NCI-H226 (cell line): ENCODE measurements around the gene DHRS9.
"Not testable (repeated sequence)": the region's sequence is repeated elsewhere in the genome, so short reads cannot be mapped to it uniquely, and the experiment has no call there.

ENCODE experiments used
- DNase-seq: peaks from one replicate; pipeline ENCODE4 v3.0.0-alpha.2; 2015

The DHRS9 gene

GRCh38 chr2:169069341-169069740 lies at the start of gene DHRS9:
TSS of gene DHRS9 (plus strand) at chr2:169069563. CDS start at chr2:169081582, 12,019 bp downstream.
- peak; percentile 54 for DNase-seq

DNA sequence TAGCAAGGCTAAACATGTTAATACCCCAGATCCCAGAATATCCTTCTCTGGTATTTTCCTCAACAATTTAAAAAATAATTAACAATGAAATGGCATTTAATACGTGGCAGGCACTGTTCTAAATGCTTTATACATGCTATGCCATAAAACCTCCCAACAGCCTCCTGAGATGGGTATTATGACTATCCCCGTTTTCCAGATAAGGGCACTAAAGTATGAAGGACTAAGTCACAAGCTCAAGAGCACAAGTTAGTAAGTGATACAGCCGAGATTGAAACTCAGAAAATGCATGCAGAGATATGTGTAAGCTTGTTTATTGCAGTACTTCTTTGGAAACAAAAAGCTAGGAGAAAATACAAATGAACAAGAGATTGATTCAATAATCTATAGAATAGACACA lies 46.2 kb upstream of the DHRS9 start:
- DNase-seq: no peak

- no peak for DNase-seq
These were observed 43.3 kb upstream of the DHRS9 start for GRCh38 chr2:169026056-169026455.

DNA sequence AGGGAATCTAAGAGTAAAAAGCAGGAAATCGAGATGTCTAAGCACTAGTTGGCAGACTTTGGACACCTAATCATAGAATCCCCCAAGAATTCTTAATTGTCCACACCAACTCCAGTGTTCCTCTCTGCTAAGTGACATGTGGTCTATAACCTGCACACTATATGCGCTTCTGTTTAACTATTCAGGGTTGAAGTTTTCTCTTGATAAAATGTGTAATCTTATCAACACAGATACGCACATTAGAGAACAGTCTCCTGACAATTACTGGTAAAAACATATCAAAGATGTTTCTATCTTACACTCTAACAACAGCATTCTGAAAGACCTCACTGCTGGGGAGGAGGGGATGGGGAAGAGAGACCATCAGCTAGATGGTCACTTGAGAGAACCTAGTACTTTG lies 42.1 kb upstream of the DHRS9 start:
- no peak for DNase-seq

GRCh38 chr2:169029341-169029740 lies 40.0 kb upstream of the DHRS9 start:
- DNase-seq: no peak

DNA sequence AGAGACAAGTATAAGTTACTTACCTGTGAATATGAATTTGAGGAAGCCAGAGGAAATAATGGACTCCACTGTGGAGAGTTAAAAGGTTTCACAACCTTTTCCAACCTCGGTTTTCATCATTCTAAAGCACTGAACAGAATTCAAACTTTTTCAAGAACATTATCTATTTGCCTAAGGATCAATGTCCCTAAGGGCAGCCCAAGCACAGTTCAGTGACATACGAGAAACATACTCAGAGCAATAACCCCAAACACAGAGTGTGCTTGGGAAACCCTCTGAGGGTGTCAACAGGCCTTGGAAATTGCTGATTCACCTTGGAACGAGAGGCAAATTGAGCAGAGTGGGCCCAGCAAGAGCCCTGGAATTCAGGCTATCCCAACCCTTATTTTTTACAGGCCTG lies 38.2 kb upstream of the DHRS9 start, which contains the start of gene ABCB11:
TSS of gene ABCB11 (minus strand) at position 123 of the 400 bp plus-strand sequence. CDS start 13,199 bp downstream, outside the sequence.
- no peak for DNase-seq

- peak; percentile 16 for DNase-seq
These were observed 35.1 kb upstream of the DHRS9 start for GRCh38 chr2:169034256-169034655.

- no peak for DNase-seq
These were observed 34.3 kb upstream of the DHRS9 start for GRCh38 chr2:169034984-169035544.

GRCh38 chr2:169035887-169036286 lies 33.5 kb upstream of the DHRS9 start:
- DNase-seq: no peak

- no peak for DNase-seq
These were observed 32.5 kb upstream of the DHRS9 start for GRCh38 chr2:169036736-169037440.

DNA sequence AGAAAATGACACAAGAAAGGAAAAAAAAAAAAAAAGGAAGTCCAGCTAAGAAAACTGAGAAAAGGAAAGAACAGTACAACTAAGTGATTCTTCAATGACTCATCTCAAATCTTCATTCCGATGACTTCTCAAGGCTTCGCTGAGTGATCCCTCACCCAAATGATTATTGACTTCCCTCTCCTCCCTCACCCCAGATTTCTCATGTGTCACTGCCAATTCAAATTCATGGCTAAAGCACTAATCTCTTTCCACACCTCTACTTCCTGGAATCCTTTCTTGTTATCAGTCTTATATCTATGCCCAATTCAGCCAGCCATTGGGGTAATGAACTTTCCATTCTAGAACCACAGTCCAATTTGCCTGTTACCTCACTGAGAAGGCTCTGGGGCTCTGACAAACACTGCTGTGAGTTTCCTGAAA lies 31.0 kb upstream of the DHRS9 start:
- peak; percentile 65 for DNase-seq

DNA sequence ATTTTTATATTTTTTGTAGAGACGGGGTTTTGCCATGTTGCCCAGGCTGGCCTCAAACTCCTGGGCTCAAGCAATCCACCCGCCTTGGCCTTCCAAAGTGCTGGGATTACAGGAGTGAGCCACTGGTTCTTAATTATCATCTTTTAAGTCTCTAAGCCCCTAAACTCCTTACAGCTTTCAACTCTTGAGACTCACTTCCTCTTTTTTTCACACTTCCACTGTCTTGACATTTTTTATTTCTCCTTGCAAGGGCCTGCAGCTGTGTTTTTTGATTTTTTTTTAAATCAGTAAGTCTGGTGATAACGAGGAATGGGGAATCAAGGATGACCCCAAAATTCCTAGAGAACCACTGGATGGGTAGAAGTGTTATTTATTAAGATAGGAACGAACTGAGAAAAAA lies 29.7 kb upstream of the DHRS9 start:
- no peak for DNase-seq

DNA sequence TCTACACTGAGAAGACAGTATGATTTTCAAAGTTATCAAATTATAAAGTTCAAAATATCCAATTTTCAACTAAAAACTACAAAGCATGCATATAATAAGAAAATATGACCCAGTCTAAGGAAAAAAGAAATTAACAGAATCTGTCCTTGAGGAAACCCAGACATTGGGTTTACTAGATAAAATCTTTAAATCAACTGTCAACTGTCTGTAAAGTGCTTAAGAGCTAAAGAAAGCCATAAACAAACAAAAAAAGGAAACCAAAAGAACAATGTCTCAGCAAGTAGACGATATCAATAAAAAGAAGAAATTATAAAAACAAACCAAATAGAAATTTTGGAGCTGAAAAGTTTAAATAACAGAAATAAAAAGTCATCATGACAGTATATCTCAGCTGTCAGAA lies 27.8 kb upstream of the DHRS9 start:
- no peak for DNase-seq

DNA sequence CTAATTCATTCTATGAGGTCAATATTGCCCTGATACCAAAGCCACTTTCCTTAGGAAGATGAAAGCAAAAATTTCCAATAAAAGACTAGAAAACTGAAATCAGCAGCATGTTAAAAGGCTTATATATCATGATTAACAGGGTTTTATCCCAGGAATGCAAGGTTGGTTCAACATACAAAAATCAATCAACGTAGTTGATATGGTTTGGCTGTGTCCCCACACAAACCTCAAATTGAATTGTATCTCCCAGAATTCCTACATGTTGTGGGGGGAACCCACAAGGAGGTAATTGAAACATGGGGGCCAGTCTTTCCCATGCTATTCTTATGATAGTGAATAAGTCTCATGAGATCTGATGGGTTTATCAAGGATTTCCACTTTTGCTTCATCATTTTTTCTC lies 26.5 kb upstream of the DHRS9 start:
- DNase-seq: no peak

- DNase-seq: no peak
These were observed 22.8 kb upstream of the DHRS9 start for GRCh38 chr2:169046440-169047151.

DNA sequence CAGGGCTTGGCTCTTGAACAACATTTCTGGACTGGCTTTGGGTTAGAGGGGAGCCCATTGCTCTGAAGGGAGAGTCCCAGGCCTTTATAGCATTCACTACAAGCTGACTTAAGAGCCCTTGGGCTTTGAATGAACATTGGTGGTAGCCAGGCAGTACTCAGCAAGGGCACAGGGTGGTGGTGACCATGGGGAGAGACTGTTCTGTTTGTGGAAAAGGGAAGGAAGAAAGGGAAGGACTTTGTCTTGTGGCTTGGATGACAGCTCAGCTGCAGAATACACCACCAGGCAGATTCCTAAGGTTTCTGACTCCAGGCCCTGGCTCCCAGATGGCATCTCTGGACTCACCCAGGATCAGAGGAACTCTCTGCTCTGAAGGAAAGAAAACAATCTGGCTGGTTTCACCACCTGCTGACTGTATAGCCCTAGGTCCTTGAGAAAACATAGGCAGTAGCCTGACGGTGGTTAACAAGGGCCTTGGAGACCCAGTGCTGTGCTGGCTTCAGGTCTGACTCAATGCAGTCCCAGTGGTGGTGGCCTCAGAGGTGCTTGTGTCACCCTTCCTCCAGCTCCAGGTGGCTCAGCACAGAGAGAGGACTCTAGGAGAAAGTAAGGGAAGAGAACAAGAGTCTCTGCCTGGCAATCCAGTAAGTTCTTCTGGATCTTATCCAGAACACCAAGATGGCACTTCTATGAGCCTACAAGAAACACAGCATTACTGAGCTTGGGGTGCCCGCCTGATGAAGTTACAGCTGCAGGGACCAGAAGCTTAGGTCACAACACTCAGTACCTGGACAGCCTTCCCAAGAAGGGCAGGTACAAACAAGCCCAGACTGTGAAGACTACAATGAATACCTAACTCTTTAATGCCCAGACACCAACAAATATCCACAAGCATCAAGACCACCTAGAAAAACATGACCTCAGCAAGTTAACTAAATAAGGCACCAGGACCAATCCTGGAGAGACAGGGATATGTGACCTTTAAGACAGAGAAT lies 21.8 kb upstream of the DHRS9 start:
- no peak for DNase-seq

DNA sequence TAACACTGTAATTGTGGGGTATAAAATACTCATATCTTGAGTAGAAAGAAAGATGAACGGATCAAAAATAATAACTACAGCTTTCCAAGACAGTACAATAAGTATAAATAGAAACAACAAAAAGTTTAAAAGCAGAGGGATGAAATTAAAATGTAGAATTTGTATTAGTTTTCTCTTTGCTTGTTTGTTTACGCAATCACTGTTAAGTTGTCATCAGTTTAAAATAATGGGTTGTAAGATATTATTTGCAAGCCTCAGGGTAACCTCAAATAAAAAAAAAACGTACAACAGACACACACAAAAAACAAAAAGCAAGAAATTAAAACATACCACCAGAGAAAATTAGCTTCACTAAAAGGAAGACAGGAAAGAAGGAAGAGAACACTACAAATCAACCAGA lies 20.2 kb upstream of the DHRS9 start:
- DNase-seq: no peak

DNA sequence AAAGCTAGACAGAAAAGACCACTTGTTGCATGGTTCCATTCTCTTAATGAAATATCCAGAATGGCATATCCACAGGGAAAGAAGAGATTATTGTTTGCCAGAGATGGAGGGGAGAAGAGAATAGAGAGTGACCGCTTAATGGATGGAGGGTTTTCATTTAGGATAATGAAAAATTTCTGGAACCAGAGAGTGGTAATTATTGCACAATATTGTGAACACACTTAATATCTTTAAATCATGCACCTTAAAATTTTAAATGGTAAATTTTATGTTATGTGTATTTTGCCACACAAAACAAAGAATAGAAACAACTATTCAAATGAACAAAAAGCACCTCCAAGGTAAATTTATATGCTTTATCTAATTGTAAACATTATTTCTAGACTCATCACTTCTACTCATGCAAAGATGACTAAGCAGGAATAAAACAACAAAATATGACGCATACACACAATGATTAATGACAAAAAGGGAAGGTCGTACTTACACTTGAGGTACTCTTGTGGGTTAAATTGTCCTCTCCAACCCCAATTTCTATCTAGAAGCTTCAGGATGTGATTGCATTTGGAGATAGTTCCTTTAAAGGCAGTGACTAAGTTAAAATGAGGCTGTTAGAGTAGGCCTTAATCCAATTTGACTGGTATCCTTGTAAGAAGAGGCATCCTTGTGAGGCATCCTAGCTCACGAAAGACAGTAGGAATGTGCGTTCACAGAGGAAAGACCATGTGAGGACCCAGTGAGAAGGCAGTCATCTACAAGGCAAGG lies 18.7 kb upstream of the DHRS9 start:
- peak; percentile 72 for DNase-seq

DNA sequence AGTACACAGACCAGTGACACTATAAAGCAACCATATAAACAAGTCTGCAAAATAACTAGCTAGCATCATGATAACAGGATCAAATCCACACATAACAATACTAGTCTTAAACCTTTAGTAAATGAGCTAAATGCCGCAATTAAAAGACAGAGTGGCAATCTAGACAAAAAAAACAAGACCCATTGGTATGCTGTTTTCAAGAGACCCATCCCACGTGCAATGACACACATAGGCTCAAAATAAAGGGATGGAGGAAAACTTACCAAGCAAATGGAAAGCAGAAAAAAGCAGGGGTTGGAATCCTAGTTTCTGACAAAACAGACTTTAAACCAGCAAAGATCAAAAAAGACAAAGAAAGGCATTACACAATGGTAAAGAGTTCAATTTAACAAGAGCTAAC lies 14.8 kb upstream of the DHRS9 start:
- DNase-seq: not testable (repeated sequence)

DNA sequence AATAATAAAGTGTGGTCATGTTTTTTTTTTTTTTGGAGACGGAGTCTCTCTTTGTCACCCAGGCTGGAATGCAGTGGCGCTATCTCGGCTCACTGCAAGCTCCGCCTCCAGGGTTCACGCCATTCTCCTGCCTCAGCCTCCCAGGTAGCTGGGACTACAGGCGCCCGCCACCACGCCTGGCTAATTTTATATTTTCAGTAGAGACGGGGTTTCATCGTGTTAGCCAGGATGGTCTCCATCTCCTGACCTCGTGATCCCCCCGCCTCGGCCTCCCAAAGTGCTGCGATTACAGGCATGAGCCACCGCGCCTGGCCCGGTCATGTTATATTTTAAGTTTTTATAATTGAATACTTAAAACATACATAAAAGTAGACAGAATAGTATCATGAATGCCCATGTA lies 5.2 kb upstream of the DHRS9 start:
- not testable (repeated sequence) for DNase-seq

DNA sequence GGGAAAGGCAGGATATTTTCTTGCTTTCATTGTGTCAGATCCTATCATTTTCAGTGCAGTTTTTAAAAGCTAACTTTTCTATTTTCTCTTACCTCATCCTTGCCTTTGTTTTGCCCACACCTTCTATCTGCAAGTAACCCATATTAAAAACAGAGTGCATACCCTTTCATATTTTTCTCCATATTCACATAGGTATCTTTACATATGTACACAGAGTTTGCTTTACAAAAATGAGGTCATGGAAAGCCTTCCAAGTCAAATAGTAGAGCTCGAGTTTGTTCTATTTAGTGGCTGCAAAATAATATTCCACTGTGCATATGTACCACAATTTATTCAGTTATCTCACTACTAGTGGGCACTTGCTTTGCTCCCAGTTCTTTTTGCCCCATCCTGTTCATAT lies 3.9 kb upstream of the DHRS9 start:
- DNase-seq: no peak
